Activated naive CD8-positive, alpha-beta T cell treated with anti-CD3 and anti-CD28 coated beads, Interleukin-2, amount 50 U/mL, for 16 hours (primary cell): ENCODE results near the gene BRD1.
"Not testable (repeated sequence)": the region's sequence is repeated elsewhere in the genome, so short reads cannot be mapped to it uniquely, and the experiment has no call there.

Source experiments
- DNase-seq: peaks from one replicate; pipeline ENCODE4 v3.0.0-alpha.2; 2020; ENCODE audit warnings: low read depth, low spot score

The BRD1 gene

GRCh38 chr22:49853981-49854831, 26.5 kb upstream of the BRD1 start:
- no peak for DNase-seq

DNA sequence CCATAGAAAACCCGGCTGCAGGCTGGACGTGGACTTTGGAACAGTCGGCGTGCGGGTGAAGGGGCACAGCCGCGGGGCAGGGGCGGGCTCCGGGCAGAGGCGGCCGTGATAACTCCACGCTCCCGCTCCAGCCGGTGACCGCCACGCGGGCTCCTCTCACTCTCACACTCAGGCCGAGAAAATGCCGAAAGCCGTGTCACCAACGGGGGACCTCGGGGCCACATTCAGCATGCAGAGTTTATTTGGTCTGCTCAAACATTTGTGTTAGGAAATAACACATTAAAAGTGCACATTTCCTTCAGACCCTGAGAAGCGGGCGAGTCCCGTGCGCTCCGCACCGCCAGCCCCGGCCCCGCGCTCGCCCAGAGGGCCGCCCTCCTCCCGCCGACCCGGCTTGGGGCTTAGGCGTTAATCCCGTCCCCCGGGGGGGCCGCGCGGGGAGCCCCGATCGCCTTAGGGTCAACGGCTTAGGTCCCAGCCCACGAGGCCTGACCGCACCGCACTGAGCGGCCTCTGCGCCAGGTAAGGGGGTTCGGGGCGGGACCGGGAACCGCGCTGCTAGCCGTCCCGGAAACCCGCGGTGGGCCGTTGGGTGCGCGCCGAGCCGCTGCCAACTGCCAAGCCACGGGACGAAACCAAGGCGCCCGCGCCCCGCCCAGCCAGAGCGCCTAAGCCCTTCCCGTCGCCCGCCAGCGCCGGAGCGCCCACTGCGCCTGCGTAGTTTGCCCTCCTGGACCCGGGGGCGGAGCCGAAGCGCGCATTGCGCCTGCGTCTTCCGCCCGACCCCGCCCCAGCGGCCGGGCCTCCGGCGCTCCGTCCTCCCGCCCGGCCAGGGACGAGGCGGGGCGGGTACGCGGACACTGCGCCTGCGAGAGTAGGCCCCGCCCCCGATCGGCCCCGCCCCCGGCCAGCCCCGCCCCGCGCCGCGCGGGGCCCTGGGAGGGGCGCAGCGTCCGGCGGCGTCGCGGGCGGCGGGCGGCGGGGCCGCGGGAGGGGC, 25.5 kb upstream of the BRD1 start, which contains the start of gene ZBED4:
Gene ZBED4, plus strand, starts transcription at position 947 of the 997 bp plus-strand sequence. CDS start 29,819 bp downstream, outside the sequence.
- DNase-seq: peak; percentile 94

DNA sequence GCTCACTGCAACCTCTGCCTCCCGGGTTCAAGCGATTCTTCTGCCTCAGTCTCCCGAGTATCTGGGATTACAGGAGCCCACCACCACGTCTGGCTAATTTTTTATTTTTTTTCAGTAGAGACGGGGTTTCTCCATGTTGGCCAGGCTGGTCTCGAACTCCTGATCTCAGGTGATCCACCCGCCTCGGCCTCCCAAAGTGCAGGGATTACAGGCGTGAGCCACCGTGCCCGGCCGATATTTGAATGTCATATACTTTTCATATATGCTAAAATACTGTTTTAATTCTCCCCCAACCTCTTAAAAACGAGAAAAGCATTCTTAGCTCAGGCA, 24.9 kb upstream of the BRD1 start:
- not testable (repeated sequence) for DNase-seq

GRCh38 chr22:49850959-49851802, 23.5 kb upstream of the BRD1 start:
- DNase-seq: no peak

GRCh38 chr22:49850021-49850911, 22.6 kb upstream of the BRD1 start:
- no peak for DNase-seq

- no peak for DNase-seq
Observed at GRCh38 chr22:49849161-49850020, 21.7 kb upstream of the BRD1 start.

DNA sequence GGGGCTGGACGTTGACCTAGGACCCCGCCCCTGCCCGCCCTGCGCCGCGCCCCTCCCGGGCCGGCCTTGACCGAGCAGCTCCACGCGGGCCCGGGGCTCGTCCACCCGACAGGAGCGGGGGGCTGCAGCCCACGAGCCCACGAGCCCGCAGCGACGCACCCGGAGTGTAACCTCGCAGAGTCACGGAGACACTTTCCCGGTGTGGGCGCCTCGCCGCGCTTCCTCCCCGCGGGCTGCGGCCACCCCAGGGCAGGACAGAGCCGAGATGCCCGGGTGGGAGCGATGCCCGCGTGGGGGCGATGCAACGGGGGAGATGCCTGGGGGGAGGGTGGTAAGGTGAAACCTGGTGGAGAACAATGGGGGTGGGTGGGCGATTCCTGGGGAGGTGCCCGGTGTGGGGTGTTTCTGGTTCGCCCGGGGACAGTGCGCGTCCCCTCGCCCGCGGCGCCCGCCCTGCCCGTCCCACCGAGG, 21.1 kb upstream of the BRD1 start:
- no peak for DNase-seq

- no peak for DNase-seq
Observed at GRCh38 chr22:49847751-49848689, 20.3 kb upstream of the BRD1 start.

GRCh38 chr22:49845666-49846459, 18.2 kb upstream of the BRD1 start:
- no peak for DNase-seq

DNA sequence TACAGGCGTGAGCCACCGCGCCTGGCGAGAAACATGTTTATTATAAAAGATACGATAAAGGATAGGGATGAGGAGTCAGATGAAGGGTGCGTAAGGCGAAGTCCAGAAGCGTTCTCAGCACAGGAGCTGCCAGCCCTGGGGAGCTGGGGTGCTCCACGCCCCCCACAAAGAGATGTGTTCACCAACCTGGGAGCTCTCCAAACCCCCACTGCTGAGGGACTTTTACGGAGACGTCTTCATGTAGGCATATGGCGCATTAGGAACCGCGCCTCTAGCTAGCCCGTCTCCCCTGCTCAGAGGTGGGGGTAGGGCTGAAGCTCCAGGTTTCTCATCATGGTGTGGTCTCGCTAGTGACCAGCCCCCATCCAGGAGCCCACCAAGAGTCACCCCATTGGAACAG, 17.6 kb upstream of the BRD1 start:
- no peak for DNase-seq

DNA sequence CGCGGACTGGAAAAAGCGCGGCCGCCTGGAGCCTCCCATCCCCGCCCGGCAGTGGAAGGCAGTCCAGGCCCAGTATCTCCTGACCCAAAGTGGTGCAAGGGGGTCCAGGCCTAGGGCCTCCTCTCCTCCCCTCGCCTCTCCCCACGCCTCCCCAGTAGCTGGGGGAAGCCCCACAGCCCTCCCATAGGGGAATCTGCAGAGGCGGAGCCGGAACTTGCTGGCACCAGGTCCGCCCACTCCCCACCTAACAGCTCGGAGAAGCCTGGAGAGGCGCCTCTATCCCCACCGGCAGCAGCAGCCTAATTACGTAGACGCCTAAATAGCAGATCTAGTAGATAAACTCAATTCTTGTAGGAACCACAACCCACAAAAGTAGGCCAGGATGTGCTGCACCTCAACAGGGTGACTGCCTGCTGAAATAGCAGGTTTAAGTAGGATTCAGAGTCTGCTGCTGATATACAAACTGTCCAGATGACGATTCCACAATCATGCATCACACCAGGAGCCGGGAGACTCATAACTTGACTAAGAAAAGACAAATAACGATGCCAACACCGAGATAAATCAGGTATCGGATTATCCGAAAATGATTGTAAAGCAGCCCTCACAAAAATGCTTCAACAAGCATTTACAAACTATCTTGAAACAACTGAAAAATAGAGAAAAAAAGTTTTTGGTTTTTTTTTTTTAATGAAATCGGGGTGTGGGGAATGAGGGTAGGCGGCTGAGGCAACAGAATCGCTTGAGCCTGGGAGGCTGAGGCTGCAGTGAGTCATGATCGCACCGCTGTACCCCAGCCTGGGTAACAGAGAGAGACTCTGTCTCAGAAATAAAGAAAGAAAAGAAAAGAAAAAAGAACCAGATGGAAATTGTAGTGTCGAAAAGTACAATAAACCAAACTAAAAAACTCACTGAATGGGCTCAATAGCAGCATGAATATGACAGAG, 11.4 kb upstream of the BRD1 start:
- peak; percentile 51 for DNase-seq

GRCh38 chr22:49833340-49834007, 5.8 kb upstream of the BRD1 start:
- DNase-seq: no peak

DNA sequence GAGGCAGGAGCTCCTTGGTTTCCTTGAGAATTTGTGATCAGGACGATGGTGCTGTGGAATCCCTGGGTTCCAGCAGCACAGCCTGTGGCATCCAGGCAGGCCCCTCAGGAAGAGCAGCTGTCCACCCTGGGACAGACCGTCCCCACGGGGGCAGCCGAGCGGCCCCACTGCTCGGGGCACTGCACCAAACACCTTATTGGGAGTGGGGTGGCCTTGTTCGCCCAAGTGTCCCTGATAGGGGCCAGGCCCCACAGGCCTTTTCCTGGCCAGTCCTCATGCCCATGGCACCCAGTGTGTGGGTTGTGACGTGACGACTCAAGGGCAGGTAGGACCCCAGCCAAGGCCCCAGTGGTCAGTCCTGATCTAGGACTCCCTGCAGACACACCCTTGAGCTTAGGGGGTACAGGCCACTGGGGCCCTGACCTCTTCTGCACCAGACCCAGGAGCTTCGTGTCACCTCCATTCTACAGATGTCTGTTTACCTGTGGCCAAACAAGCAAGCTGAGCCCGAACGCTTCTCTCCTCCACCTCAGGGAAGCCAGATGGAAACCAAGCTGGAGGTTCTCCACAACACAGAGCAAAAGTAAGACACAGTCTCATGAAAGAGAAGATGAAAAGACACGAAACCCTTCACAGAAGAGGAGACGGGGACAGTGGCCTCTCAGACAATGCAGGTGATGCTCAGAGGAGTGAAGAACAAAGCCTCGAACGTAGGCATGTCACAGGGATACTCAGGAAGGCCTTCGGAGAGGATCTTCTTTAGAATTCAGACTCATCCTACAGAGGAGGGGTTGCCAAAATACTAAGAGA, 1.6 kb upstream of the BRD1 start:
- no peak for DNase-seq

GRCh38 chr22:49828599-49828965, 909 bp upstream of the BRD1 start:
- no peak for DNase-seq

DNA sequence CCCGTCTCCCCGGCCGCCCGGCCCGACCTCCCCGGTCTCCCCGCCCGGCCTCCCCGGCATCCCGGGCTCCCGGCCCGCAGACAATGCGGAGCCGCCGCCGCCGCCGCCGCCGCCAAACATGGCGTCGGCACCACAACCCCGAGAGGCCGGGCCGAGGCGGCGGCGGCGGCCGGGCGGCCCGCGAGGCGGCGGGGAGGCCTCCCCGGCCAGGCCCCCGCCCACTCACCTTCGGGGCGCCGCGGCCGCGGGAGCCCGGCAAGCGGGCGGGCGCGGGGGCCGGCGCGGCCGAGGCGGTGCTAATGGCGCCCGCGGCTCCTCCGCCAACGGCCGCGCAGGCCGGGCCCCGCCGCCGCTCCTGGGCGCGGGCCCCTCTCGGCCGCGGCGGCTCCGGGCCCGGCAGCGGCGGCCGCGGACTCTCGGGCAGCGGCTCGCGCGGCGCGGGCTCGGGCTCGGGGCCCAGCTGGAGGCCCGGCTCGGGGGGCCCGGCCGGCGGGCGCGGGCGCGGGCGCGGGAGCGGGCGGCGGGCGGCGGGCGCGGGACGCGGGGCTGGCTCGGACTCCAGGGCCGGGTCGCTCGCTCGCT, 311 bp downstream of the BRD1 start:
- no peak for DNase-seq
